Suprapubic skin (tissue), 3 donors: ENCODE results near the gene CD151.

Experiments
- CTCF ChIP-seq, 2 donors: fragments of 200-600 bp in 1 of 2; fragments of 450-650 bp in 1 of 2; sonication (generic) in 1 of 2; IDR thresholded peaks; one replicate each; pipeline ENCODE4 v1.5.1; 2016 to 2019; ENCODE audit warnings: antibody characterized with exemption in 2 of 2, mild to moderate bottlenecking in 1 of 2, moderate library complexity in 1 of 2
- POLR2A ChIP-seq, 2 donors: fragments of 450-650 bp; IDR thresholded peaks; one replicate each; pipeline ENCODE4 v1.6.1; 2017; ENCODE audit warnings: antibody characterized with exemption in 2 of 2, mild to moderate bottlenecking in 2 of 2, moderate library complexity in 2 of 2

DNA sequence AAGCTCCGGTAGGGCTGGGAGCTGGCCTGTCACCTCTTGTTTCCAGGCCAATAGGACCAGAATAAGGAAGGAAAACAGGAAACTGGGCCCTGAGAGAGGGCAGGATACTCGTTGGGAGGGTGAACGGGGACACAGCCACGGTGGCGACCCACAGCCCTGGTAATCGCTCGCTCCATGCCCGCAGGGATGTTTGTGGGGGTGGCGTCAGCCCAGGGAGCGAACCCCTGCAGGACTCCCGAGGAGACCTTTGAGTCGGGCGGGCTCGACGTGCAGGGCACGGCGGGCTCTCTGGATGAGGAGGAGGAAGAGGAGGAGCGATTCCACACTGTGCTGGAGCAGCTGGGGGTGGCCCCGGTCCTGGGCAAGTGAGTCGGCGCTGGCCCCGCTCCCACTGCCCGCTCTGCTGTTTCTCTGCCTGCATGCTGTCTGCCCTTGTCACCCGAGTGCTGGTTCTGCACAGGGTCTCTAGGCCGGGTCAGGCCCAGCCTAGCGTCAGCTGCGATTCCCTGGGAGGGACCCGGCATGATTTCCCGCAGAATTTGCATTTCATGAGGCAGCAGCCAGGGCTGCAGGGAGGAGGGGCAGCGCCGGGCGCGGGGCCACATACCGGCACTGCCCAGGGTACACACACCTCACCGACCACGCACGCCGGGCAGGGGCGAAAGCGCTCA is 3.4 kb upstream of the CD151 start:
- TF ChIP-seq CTCF (IDR thresholded peaks at IDR 0.05) (no peak), POLR2A (IDR thresholded peaks at IDR 0.05) (no peak)
